Fibroblast of upper back skin (primary cell): ENCODE data around the gene KLHL18.
A peak's percentile ranks its signal among the peaks of the same experiment; 100 is the strongest.
"Not testable (repeated sequence)": the region's sequence is repeated elsewhere in the genome, so short reads cannot be mapped to it uniquely, and the experiment has no call there.

Experiments
- DNase-seq: peaks from one replicate; pipeline ENCODE4 v3.0.0-alpha.2; 2013

Gene KLHL18

DNA sequence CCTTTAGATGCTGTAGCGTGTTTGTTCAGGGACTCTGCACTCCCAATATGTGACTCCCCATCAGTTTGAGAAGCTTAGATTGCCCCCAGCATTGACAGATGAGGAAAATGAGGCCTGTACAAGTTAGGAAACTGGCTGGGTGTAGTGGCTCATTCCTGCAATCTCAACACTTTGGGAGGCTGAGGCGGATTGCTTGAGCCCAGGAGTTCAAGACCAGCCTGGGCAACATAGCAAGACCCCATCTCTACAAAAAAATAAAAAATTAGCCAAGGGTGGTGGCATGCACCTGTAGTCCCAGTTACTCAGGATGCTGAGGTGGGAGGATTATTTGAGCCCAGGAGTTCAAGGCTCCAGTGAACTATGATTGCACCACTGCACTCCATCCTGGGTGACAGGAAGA, 84.1 kb downstream of the KLHL18 start:
- no peak for DNase-seq

DNA sequence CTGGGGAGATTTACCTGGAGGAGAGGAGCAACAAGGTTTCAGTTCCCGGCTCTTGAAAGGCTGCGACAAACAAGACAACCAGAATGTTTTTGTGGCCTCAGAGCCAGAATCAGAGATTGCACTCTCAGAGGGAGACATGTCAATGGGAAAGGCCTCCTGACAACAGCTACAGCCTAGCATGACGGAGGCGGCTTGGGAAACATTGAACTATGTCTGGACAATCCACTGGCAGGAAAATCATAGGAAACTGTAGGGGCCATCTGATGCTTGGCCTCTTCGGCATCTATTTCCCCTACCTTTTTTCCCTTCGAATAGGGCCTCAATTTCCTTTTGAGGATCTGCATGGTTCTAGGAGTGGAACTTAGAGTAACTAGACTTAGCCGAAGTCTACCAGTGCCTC, 84.9 kb downstream of the KLHL18 start:
- DNase-seq, result no peak

DNA sequence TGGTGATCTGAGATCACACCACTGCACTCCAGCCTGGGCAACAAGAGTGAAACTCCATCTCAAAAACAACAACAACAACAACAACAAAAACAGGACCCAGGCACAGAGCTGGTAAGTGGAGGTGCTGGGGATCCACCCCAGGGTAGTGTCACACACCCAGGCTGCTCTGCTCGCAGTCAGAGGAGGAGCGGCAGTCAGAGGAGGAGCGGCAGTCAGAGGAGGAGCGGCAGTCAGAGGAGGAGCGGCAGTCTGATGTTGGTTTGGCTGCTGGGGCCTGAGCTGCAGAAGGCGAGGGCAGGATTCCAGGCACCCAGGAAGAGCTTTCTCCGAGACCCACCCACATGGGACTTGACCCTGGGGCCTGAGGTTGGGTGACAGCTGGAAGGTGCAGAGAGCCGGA, 87.3 kb downstream of the KLHL18 start:
- not testable (repeated sequence) for DNase-seq

DNA sequence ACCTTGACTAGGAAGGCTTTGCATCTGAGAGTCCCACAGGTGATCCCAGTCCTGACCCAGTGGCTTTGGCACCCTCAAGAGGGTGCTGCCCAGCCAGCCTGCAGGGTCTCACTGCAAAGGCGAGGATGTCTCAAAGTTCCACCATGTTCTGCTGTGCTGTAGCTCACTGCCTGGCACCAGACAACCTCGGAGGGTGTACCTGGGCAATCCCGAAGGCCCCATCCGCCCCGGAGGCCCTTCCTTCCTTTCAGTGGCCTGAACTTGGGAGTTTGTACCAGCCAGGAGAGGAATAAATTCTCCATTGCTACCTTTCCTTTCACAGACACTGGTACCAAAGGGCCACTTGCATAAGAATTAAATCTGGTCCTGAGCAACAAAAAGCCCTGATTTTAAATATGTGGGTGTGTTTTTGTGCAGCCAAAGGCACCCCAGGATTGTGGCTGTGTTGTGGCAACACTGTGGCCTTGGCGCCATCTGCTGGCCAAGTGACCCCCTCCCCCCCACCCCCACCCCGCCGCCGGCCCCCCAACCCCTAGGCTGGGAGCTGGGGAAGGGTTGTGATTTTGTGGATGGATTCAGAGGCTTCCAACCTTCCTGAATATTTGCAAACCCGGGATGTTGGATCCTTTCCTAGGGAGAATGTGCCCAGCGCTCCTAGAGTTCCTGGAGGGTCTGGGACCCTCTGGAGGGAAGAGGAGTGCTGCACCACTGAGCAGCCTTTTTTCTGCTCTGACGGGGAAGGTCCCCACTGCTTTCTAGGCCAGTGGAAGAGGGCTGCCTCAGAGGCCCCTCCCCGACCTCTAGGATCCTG, 88.3 kb downstream of the KLHL18 start:
- peak; percentile 11 for DNase-seq

DNA sequence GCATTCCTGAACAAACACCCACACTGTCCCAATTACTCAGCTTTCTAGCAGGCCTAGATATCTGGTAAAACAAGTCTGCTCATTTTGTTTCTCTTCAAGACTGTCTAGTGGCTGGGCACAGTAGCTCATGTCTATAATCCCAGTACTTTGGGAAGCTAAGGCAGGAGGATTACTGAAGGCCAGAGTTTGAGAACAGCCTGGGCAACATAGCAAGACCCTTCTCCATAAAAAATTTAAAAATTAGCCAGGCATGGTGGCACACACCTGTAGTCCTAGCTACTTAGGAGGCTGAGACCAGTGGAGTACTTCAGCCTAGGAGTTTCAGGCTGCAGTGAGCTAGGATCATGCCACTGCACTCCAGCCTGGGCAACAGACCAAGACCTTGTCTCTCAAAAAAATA, 91.8 kb downstream of the KLHL18 start:
- DNase-seq, result no peak

GRCh38 chr3:47376393-47376792, 93.6 kb downstream of the KLHL18 start:
- DNase-seq, result no peak

- DNase-seq, result no peak
These were observed 94.4 kb downstream of the KLHL18 start for GRCh38 chr3:47377186-47377585.

GRCh38 chr3:47378869-47379268, 96.1 kb downstream of the KLHL18 start:
- no peak for DNase-seq

- DNase-seq, result no peak
These were observed 96.7 kb downstream of the KLHL18 start for GRCh38 chr3:47379411-47379899.

- DNase-seq, result no peak
These were observed 97.4 kb downstream of the KLHL18 start for GRCh38 chr3:47380026-47380600.

GRCh38 chr3:47380601-47381316, 98.0 kb downstream of the KLHL18 start, which contains the start of gene PTPN23:
PTPN23 (plus strand) TSS chr3:47381021; CDS start chr3:47381097, 76 bp downstream.
- DNase-seq, result peak; percentile 99

DNA sequence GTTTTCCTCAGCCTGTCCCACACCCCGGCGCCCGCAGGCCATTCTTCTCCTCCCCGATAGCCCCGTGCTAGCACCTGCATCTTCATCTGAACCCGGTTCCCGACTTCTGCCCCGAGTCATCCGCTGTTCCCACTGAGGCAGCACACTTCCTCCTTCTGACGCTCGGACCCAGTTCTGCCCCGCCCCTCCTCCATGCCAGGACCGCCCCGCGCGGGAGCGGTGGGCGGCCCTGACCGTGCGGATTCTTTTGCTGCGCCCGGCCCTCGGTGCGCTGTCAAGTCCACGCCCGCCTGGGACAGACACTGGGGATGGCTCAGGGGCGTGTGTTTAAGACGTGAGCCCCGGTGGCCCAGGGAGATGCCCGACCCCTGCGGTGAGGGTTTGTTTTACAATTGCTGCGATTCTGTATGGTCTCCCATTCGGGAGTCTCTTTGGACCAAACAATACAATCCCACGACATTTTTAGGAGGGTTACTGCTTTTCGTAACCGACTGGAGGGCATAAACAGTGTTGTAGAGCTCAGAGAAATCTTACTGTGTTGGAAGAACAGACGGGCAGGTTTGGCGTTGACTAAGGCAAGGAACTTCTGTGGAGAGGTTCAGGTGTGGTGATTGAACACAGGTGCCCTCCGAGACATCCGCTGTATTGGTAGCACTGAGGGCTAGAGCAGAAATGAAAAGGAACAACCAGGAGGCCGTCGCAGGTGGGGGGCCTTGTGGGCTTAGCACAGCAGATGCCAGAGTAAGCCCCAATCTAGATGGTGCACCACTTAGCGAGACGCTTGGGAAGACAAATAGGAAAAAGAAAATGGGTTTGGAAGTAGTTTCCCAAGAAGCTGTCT, 98.8 kb downstream of the KLHL18 start:
- DNase-seq, result peak; percentile 85

DNA sequence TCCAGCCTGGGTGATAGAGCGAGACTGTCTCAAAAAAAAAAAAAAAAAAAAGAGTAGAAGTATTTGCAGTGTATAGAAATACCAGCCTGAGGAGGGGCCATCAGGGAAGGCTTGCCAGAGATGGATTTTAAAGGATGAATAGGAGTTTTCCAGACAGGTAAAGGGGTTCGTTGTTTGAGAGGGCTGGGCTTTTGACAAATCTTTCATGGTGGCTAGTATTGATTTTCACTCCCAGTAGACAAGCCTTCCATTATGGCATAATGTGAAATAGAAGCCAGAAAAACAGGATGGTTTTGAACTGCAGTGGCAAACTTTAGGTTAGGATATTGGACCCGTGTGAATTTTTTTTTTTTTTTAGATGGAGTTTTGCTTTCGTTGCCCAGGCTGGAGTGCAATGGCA, 101.7 kb downstream of the KLHL18 start:
- no peak for DNase-seq

GRCh38 chr3:47385007-47385406, 102.3 kb downstream of the KLHL18 start:
- no peak for DNase-seq

- DNase-seq, result no peak
These were observed 103.1 kb downstream of the KLHL18 start for GRCh38 chr3:47385796-47386195.

- no peak for DNase-seq
These were observed 110.2 kb downstream of the KLHL18 start for GRCh38 chr3:47392933-47393332.

DNA sequence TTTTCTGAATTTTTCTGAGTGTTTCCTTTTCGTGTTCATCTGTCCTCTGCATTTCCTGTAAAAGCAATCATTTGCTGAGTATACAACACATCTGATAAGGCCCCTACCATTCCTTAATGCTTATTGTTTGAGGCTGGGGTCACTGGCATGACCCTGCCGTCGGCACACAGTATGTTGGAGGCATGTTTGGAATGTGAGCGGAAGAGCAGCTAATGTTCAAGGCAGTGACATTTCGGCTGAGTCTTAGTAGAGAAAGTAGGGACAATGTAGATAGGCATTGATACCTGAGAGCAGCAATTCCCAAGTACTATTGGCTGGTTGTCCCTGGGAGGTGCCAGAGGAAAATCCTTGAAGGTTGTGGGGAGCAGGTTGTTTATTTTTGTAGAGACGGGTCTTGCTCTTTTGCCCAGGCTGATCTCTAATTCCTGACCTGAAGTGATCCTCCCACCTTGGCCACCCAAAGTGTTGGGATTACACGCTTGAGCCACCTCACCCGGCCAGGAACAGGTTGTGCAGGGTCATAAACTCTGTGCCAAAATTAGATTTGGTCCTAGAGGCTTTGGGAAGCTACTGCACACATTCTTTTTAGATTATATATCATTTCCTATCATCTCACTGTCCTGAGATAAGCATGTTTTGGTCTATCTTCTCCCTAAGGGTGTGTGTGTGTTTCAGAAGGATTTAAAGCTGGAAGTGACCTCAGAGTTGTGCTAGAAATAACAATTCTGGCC, 111.6 kb downstream of the KLHL18 start:
- DNase-seq, result peak; percentile 41

- DNase-seq, result no peak
These were observed 112.1 kb downstream of the KLHL18 start for GRCh38 chr3:47394881-47395280.
